ENCODE measurements around the gene PTPN7.

DNA sequence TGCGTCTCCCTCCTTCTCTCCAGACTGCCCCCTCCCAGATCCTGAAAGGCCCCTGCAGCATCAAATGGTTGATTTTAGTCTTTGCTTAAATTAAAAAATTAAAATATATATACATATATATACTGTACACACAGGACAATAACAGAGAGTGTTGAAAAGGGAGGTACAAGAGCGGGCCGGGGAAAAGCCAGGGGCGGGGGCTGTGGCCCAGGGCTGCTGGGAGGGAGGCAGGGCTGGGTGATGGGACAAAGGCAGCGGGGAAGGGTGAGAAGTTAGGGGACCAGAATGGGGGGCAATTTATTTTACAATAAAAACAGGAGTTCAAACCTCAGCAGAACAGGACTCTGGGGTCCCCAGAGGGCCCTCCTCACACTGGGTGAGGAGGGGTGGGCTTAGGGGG is 26.4 kb downstream of the PTPN7 start:
- TF ChIP-seq FOS (IDR thresholded peaks at IDR 0.05; ENCODE audit: borderline replicate concordance, insufficient read depth, low read length) (no peak), POLR2A (IDR thresholded peaks at IDR 0.05; ENCODE audit: low read depth, low read length) (no peak)
- TF ChIP-seq, protein P1, sequence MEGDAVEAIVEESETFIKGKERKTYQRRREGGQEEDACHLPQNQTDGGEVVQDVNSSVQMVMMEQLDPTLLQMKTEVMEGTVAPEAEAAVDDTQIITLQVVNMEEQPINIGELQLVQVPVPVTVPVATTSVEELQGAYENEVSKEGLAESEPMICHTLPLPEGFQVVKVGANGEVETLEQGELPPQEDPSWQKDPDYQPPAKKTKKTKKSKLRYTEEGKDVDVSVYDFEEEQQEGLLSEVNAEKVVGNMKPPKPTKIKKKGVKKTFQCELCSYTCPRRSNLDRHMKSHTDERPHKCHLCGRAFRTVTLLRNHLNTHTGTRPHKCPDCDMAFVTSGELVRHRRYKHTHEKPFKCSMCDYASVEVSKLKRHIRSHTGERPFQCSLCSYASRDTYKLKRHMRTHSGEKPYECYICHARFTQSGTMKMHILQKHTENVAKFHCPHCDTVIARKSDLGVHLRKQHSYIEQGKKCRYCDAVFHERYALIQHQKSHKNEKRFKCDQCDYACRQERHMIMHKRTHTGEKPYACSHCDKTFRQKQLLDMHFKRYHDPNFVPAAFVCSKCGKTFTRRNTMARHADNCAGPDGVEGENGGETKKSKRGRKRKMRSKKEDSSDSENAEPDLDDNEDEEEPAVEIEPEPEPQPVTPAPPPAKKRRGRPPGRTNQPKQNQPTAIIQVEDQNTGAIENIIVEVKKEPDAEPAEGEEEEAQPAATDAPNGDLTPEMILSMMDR (IDR thresholded peaks at IDR 0.05; ENCODE audit: extremely low read depth in 1 of 2, insufficient read depth in 1 of 2, low read depth in 1 of 2, low read length in 2 of 2), result no peak

Data from endothelial cell of umbilical vein (primary cell).